ENCODE results near the gene DDX54. TPM values are rescaled to one million over a fixed set of nuclear protein-coding genes. Genes with fewer than 3 reads are reported as not detected.

Gene DDX54
- total RNA-seq, 1 donor, result 31.2 TPM

GRCh38 chr12:113231235-113232088, 46.2 kb upstream of the DDX54 start:
- peak; percentile 30 for DNase-seq (ENCODE audit: low read depth)
- no peak for TF ChIP-seq CTCF (IDR thresholded peaks at IDR 0.05; ENCODE audit: insufficient read depth, low read length)
- no peak overlapping the region for H3K4me3 ChIP-seq (ENCODE audit: low read depth, low read length)

GRCh38 chr12:113230315-113231234, 45.3 kb upstream of the DDX54 start:
- DNase-seq (ENCODE audit: low read depth), result no peak
- no peak overlapping the region for H3K4me3 ChIP-seq (ENCODE audit: low read depth, low read length)
- no peak for TF ChIP-seq CTCF (IDR thresholded peaks at IDR 0.05; ENCODE audit: insufficient read depth, low read length)

GRCh38 chr12:113228394-113229028, 43.2 kb upstream of the DDX54 start:
- no peak overlapping the region for H3K4me3 ChIP-seq (ENCODE audit: low read depth, low read length)
- no peak for TF ChIP-seq CTCF (IDR thresholded peaks at IDR 0.05; ENCODE audit: insufficient read depth, low read length)
- peak; percentile 24 for DNase-seq (ENCODE audit: low read depth)

GRCh38 chr12:113227686-113228391, 42.6 kb upstream of the DDX54 start:
- no peak for DNase-seq (ENCODE audit: low read depth)
- TF ChIP-seq CTCF (IDR thresholded peaks at IDR 0.05; ENCODE audit: insufficient read depth, low read length), result no peak
- H3K4me3 ChIP-seq (ENCODE audit: low read depth, low read length), result no peak overlapping the region

GRCh38 chr12:113226696-113227568, 41.7 kb upstream of the DDX54 start:
- TF ChIP-seq CTCF (IDR thresholded peaks at IDR 0.05; ENCODE audit: insufficient read depth, low read length), result no peak
- no peak for DNase-seq (ENCODE audit: low read depth)
- H3K4me3 ChIP-seq (ENCODE audit: low read depth, low read length), result no peak overlapping the region

Data from fibroblast of the aortic adventitia (primary cell).